22Rv1 (cell line): ENCODE results near the gene CCDC187.

Experiments used
- ZFX ChIP-seq: fragments of 450-650 bp; IDR thresholded peaks from 2 replicates; pipeline ENCODE4 v1.6.1; 2017; ENCODE audit warnings: antibody characterized with exemption, borderline replicate concordance
- TF ChIP-seq, protein P1 (sequence below): fragments of 450-650 bp; IDR thresholded peaks from 2 replicates; pipeline ENCODE4 v1.5.1; 2017; ENCODE audit warnings: mild to moderate bottlenecking

DNA sequence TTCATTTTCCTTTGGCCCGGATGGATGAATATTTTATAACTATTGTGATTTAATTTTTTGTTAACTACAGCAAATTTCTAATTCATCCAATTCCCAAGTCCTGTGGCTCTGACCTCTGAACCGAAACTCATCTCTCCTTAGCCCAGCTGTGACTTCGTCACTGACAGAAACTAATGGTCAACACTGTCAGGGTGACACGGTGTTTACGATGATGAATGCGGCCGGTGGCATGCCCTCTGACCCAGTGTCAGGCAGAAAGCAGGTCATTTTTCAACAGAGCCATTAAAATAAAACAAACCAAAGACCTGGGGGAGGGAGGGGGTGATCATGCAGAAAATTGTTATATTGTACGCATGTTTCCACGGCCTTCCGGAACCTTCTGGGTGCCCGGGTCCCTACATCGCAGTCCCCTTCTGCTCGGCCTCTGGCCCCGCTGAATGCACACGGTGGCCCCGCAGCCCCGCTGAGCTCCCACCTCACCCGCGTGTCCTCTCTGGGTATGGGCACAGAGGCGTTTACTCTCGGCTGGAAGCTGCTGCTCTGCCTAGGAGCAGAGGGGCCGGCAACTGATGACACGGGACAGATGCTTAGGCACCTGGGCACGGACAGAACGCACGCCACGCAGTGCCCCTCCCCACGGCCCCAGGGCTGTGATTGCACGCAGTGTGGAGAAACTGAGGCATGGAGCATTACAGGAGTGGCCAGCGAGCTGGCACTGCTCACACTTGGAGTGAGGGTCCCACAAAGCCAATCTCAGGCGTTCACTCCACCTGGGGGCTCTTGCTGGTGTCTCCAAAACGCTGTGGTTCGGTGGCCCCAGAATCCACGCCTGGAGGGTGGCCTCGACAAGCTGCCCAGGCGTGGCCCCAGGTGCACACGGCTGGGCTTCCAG is 8.1 kb downstream of the CCDC187 start:
- TF ChIP-seq, protein P1, sequence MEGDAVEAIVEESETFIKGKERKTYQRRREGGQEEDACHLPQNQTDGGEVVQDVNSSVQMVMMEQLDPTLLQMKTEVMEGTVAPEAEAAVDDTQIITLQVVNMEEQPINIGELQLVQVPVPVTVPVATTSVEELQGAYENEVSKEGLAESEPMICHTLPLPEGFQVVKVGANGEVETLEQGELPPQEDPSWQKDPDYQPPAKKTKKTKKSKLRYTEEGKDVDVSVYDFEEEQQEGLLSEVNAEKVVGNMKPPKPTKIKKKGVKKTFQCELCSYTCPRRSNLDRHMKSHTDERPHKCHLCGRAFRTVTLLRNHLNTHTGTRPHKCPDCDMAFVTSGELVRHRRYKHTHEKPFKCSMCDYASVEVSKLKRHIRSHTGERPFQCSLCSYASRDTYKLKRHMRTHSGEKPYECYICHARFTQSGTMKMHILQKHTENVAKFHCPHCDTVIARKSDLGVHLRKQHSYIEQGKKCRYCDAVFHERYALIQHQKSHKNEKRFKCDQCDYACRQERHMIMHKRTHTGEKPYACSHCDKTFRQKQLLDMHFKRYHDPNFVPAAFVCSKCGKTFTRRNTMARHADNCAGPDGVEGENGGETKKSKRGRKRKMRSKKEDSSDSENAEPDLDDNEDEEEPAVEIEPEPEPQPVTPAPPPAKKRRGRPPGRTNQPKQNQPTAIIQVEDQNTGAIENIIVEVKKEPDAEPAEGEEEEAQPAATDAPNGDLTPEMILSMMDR = no peak
- no peak for TF ChIP-seq ZFX
